Fibroblast of the conjunctiva (primary cell): ENCODE data around the gene MUL1.
A peak's percentile ranks its signal among the peaks of the same experiment; 100 is the strongest.

Experiments
- DNase-seq: peaks from one replicate; pipeline ENCODE4 v3.0.0-alpha.2; 2010; ENCODE audit warnings: low read depth

MUL1 gene

DNA sequence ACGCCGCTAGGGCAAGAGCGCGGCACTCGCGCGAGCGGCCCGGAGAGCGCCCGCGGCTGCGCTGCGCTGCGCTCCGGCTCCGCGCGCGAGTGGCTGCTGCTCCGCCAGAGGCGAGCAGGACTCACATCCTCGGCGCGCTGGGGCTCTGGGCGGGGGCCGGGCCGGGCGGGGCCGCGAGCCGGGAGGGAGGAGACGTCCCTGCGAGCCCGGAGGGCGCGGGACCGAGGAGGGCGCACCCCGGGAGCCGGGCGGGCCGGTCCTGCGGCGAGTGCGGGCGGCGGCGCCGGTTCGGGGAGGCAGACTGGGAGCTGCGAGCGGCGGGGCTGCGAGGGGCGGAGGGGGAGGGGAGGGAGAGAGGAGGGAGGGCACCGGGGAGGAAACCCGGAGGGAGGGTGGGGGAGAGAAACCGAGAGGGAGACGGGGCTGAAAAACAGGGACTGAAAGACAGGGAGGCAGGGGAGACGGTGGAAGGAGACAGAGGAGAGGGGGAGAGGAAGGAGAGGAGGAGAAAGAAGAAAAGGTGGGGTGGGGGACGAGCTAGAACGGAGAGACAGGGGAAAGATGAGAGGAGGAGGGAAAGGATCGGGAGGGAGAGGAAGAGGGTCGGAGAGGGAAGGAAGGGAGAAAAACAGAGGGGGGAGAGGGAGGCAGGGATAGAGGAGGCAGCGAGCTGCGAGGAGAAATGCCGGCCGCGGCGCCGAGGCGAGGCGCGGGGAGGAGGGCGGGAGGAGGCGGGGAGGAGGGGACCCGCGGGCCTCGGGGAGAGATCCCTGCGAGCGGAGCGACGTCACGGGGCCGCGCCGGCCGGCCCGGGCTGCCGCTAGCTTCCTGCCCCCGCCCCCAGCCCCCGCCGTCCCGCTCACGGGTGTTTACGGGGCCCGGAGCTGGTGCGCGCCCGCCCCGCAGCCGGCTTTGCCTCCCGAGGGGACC lies 22.2 kb downstream of the MUL1 start, which contains the start of gene CAMK2N1:
TSS of gene CAMK2N1 (minus strand) at position 684 of the 930 bp plus-strand sequence. CDS start 831 bp downstream, outside the sequence.
- DNase-seq = no peak

- DNase-seq = no peak
Observed at GRCh38 chr1:20484519-20485462, 23.2 kb downstream of the MUL1 start.

DNA sequence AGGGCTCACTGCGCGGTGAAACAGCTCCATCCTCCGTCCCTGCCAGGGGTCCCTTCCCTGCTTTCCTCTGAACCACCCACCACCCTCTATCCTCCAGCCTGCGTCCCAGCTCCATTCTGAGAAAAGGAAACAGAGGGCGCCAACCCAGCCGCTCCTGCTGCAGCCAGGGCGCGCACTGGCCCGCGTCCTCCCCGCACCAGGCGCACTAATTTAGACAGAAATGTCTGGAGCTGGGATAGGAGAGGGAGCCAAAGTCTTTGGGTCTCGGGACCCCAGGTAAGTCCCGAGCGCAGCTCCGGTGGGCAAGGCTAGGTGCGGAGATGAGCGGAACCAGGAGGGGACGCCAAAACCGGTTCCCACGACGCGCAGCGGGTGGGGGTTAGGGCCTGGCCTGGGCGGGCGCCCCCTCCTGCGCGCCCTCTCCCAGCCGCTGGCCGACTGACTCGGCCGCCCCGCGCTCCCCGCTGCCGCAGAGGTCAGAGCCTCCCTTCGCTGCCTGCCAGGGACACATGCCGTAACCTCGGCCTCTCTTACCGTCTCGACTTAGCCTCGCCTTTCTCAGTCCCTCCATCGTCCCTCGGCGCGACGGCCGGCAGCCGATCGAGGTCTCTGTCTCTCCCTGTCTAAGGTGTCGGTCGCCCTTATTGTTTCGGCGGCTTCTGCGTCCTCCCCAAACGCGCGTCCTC lies 24.0 kb downstream of the MUL1 start:
- DNase-seq = no peak

GRCh38 chr1:20483098-20483832 lies 24.7 kb downstream of the MUL1 start:
- no peak for DNase-seq

- DNase-seq = no peak
Observed at GRCh38 chr1:20481643-20482498, 26.1 kb downstream of the MUL1 start.

GRCh38 chr1:20480951-20481617 lies 26.9 kb downstream of the MUL1 start:
- DNase-seq = no peak

DNA sequence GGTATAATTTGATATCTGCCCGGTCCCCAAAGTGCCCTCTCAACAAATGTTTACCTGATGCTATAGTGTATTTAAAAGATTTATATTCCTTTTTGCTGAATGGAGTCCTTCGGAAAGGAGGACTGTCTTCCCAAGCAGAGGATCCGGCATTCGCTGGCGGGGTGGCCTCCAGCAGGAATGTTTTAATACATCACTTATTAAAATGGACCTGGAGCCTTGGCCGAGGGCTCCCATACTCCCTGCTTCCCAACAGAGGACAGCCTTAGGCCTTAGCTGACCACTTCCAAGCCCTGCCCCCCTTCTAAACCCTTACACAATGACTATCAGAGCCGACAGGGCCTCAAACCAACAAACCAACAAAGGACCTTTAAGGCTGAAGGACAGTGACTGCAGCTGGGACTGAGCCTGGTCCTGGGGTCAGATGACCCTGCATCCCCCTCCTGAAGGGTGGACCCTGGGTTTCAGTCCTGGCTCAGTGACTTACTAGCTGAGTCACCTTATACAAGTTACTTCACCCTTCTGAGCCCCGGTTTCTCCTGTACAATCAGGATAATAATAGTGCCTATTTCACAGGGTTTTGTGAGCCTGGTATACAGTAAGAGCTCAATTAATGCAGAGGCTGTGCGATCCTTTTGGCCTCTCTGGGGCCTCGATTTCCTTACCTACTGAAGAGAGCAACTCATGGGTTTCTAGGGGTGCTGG lies 27.6 kb downstream of the MUL1 start:
- DNase-seq = no peak

DNA sequence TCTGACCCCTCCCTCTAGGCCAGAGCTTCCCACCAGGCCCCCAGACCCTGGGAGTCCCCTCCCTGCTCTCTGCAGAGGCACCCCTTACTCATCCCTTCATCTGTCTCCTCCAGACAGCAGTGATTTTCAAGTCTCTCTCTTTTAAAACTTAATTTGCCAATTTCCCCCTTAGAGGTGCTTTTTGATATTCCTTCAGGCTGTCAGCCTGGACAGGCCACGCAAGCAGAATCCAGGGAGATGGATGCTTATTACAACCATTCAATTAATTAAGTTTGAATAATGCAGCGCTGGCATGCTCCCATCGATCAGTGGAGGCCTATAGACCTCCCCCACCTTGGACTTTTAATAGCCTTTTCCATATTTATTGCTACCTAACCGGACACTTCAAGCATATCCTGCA lies 28.1 kb downstream of the MUL1 start:
- no peak for DNase-seq

DNA sequence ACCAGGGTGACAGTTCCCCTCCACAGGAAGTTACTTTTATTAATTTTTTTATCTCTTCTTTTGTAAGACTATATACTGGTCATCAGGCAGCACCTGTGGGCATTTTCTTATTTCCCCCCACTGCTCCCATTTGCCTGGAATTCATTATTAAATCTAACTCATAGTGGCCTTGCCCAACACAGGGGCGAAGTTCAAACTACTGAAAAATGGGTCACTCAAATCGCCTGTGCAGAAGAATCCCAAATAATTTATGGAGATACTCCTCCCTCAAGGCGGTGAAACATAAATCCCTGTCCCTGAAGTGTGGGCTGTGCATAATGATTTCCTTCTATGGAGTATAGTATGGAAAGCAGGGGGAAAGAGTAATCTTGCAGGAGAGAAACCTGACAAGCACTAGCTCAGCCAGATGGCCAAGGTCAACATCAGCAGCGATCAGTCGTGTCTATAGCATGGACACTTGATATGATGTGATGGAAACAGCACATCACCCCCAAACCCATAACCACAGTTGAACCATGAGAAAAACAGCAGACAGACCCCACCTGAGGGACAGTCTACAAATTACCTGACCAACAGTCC lies 29.8 kb downstream of the MUL1 start:
- DNase-seq = no peak

DNA sequence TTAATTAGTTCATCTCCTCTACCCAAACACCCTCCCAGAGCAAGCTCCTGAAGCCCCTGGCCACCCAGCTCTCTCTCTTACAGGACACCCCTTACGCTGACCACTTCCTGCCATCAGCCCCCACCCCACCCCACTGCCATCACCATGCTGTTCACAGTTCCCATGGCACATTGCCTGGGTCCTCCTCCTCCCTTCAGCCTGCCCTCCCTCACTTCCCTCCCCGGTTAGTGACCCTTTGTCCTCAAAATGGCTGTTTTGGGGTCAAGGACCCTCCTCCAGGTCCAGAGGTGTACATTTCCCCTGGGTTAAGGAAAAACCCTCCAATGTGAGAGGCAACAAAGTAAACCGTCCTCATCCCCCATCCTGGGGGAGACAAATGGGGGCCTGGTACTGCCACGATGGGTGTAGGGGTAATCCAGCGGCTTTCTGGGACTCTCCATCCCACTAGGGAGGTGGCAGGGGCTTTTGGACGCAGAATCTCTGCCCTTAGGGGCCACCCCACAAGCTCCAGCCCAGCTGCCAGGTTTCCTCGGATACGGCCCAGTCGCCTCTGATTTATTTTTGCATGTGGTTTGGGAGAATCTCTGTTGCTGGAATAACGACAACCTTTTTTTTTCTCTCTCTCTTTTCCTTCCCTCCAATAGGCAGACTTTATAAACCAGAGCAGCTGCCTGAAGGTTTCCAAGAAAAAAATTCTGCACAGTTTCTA lies 30.4 kb downstream of the MUL1 start:
- no peak for DNase-seq

- DNase-seq = no peak
Observed at GRCh38 chr1:20476265-20477038, 31.5 kb downstream of the MUL1 start.

GRCh38 chr1:20474996-20475395 lies 33.0 kb downstream of the MUL1 start:
- no peak for DNase-seq

GRCh38 chr1:20474333-20474975 lies 33.5 kb downstream of the MUL1 start:
- DNase-seq = no peak

GRCh38 chr1:20473894-20474293 lies 34.1 kb downstream of the MUL1 start:
- no peak for DNase-seq

DNA sequence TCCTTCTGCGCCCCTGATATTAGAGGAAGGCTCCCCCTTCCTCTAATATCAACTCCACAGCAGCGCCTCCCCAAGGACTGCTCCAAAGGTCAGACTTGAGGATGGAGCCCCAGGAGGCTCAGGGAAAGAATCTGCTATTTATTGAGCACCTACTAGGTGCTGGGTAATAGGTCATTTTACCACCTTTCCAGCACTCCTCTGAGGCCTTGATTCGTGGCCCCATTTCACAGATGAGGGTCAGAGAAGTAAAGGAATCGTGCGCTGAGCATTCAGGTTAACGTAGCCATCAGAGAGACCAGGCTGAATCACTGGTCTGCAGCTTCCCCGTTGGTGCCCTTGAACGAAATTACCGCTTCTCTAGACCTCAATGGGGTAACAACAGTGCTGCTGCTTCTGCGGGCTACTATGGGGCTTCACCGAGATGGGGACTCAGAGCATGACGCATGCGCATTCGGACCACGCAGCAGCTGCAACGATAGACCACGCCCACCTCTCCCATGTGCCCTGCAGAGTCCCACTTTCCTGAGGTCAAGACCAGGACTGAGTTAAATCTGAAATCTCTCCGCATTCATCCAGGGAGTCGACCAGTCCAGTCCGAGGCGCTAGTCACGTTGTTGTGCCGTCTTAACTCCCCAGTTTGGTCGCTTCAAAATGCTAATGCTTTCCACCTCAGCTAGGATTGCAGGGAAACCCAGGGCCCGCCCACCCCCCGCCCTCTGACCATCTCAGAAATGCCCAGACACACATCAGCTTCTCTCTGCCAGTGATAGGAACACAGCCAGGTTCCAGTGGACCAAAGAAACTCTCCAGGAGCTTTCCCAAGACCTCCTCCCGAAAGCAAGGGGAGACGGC lies 34.9 kb downstream of the MUL1 start:
- DNase-seq = peak; percentile 41

DNA sequence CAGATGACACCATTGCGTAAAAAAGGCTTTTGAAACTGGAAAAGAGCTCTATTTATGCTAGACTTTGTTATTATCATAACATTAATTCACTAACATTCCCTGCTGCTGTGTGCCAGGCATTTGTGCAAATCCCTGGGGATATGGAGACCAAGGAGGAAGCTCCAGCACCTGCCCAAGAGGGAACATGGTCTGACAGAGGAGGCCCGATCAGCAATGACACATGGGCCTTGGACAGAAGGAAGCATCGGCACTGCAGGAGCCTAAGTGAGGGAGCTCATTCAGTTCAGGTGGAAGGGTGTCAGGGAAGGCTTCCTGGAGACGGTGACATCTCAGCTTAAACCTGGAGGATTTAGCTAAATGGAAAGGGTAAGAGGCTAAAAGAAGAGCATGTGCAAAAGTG lies 35.8 kb downstream of the MUL1 start:
- DNase-seq = no peak
